ENCODE results near the gene MTA1.

DNA sequence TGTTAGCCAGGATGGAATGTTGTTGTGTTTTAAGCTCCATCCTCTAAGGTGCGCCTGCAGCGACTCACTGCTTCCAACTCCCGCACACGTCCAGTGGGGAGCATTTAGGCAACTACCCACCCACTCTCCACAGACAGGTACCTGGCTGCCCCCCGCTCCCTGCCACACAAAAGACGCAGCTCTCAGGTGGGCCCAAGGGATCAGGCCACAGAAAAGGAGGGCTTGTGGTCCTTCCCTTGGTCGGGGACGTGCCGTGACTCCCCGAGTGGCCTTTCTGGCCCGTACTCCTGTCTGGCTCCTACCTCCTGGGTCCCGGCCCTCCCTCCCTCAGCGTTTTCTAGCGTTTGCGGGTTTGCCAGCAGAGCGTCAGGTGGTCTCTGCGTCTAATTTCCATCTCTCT, 87.6 kb downstream of the MTA1 start:
- TF ChIP-seq POLR2A (IDR thresholded peaks at IDR 0.05), result no peak
- TF ChIP-seq, protein P1, sequence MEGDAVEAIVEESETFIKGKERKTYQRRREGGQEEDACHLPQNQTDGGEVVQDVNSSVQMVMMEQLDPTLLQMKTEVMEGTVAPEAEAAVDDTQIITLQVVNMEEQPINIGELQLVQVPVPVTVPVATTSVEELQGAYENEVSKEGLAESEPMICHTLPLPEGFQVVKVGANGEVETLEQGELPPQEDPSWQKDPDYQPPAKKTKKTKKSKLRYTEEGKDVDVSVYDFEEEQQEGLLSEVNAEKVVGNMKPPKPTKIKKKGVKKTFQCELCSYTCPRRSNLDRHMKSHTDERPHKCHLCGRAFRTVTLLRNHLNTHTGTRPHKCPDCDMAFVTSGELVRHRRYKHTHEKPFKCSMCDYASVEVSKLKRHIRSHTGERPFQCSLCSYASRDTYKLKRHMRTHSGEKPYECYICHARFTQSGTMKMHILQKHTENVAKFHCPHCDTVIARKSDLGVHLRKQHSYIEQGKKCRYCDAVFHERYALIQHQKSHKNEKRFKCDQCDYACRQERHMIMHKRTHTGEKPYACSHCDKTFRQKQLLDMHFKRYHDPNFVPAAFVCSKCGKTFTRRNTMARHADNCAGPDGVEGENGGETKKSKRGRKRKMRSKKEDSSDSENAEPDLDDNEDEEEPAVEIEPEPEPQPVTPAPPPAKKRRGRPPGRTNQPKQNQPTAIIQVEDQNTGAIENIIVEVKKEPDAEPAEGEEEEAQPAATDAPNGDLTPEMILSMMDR (IDR thresholded peaks at IDR 0.05), result no peak

Measured in stomach (tissue), 4 donors.